ENCODE results near the gene ANKRD2.
"Not testable (repeated sequence)": the region's sequence is repeated elsewhere in the genome, so short reads cannot be mapped to it uniquely, and the experiment has no call there.

Gene ANKRD2

GRCh38 chr10:97572214-97572989, at the start of gene ANKRD2:
TSS of gene ANKRD2 (plus strand) at chr10:97572779. CDS start at chr10:97572789, 10 bp downstream.
- DNase-seq (ENCODE audit: low read depth): peak; percentile 82

- DNase-seq (ENCODE audit: low read depth): no peak
Measured at GRCh38 chr10:97522937-97523336, 49.6 kb upstream of the ANKRD2 start.

GRCh38 chr10:97525086-97525485, 47.5 kb upstream of the ANKRD2 start:
- no peak for DNase-seq (ENCODE audit: low read depth)

GRCh38 chr10:97525683-97526110, 46.9 kb upstream of the ANKRD2 start:
- DNase-seq (ENCODE audit: low read depth): no peak

- DNase-seq (ENCODE audit: low read depth): not testable (repeated sequence)
Measured at GRCh38 chr10:97528876-97529275, 43.7 kb upstream of the ANKRD2 start.

- no peak for DNase-seq (ENCODE audit: low read depth)
Measured at GRCh38 chr10:97529685-97530465, 42.7 kb upstream of the ANKRD2 start.

GRCh38 chr10:97531401-97531986, 41.1 kb upstream of the ANKRD2 start:
- peak; percentile 70 for DNase-seq (ENCODE audit: low read depth)

GRCh38 chr10:97532935-97533671, 39.5 kb upstream of the ANKRD2 start:
- DNase-seq (ENCODE audit: low read depth): peak; percentile 74

- no peak for DNase-seq (ENCODE audit: low read depth)
Measured at GRCh38 chr10:97533888-97534287, 38.7 kb upstream of the ANKRD2 start.

GRCh38 chr10:97534746-97535367, 37.7 kb upstream of the ANKRD2 start:
- DNase-seq (ENCODE audit: low read depth): peak; percentile 46

GRCh38 chr10:97537186-97537869, 35.3 kb upstream of the ANKRD2 start:
- no peak for DNase-seq (ENCODE audit: low read depth)

GRCh38 chr10:97538411-97538810, 34.2 kb upstream of the ANKRD2 start:
- peak; percentile 63 for DNase-seq (ENCODE audit: low read depth)

- no peak for DNase-seq (ENCODE audit: low read depth)
Measured at GRCh38 chr10:97538839-97539238, 33.7 kb upstream of the ANKRD2 start.

GRCh38 chr10:97539523-97540200, 32.9 kb upstream of the ANKRD2 start:
- peak; percentile 90 for DNase-seq (ENCODE audit: low read depth)

GRCh38 chr10:97540669-97541500, 31.7 kb upstream of the ANKRD2 start:
- no peak for DNase-seq (ENCODE audit: low read depth)

GRCh38 chr10:97542169-97543024, 30.2 kb upstream of the ANKRD2 start:
- peak; percentile 93 for DNase-seq (ENCODE audit: low read depth)

- peak; percentile 98 for DNase-seq (ENCODE audit: low read depth)
Measured at GRCh38 chr10:97543025-97543546, 29.5 kb upstream of the ANKRD2 start.

Data from EH (cell line).